ENCODE results near the gene ADAMTS2.

The ADAMTS2 gene

DNA sequence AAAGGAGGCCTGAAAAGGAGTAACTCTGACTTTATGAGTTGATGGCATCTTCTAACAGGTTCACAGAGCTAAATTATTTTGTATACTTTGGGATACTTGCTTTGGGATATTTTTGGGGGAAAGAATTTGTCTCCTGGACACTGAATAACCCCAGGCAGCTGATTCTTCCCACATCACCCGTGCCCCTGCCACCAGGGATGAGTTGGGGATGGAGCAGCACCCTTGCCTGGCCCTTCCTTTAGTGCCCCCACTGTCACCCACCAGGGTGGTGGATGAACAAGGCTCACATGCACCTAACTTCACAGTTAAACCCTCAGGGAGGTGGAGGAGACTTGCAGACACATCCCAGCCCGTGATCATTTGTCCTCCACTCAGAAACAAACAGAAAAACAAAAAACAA lies 2.3 kb upstream of the ADAMTS2 start:
- Histone ChIP-seq H3K36me3 (ENCODE audit: control insufficient read depth, low read depth, low read length) (no peaks in the 10 kb centered on the region), H3K27me3 (ENCODE audit: control insufficient read depth, insufficient read depth, low read length) (peaks cover 54% of the 10 kb centered on the region), H3K9ac (ENCODE audit: low read length) (no peak overlapping the region), H3K4me3 (ENCODE audit: low read length) (no peak overlapping the region), H3K4me1 (ENCODE audit: control insufficient read depth, low read depth, low read length) (peaks cover 5% of the 10 kb centered on the region), H3K9me3 (ENCODE audit: control insufficient read depth, low read depth, low read length) (no peaks in the 10 kb centered on the region), H3K27ac (ENCODE audit: low read length) (no peak overlapping the region)

DNA sequence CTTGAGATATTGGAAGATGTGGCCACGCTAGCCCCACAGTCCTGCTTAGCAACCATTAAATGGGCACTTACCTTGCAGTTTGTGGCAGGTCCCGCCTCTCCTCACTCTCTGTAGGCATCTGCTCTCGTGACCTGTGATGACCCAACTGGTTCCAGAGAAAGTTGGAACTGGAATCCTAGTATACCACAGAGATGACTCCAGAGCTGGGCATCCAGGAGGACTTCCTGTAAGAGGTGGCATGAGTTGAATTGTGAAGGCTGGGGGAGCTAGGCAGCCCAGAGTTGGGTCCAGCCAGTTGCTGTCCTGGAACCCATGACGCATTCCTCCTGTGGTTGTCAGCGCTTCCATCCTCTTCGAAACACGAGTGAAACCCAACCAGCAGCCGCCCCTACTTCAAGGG lies 1.6 kb upstream of the ADAMTS2 start:
- H3K27me3 ChIP-seq (ENCODE audit: control insufficient read depth, insufficient read depth, low read length) = peaks cover 61% of the 10 kb centered on the region
- no peak overlapping the region for H3K27ac ChIP-seq (ENCODE audit: low read length)
- peaks cover 5% of the 10 kb centered on the region for H3K4me1 ChIP-seq (ENCODE audit: control insufficient read depth, low read depth, low read length)
- no peak overlapping the region for H3K9ac ChIP-seq (ENCODE audit: low read length)
- no peaks in the 10 kb centered on the region for H3K36me3 ChIP-seq (ENCODE audit: control insufficient read depth, low read depth, low read length)
- no peak overlapping the region for H3K4me3 ChIP-seq (ENCODE audit: low read length)
- H3K9me3 ChIP-seq (ENCODE audit: control insufficient read depth, low read depth, low read length) = no peaks in the 10 kb centered on the region

DNA sequence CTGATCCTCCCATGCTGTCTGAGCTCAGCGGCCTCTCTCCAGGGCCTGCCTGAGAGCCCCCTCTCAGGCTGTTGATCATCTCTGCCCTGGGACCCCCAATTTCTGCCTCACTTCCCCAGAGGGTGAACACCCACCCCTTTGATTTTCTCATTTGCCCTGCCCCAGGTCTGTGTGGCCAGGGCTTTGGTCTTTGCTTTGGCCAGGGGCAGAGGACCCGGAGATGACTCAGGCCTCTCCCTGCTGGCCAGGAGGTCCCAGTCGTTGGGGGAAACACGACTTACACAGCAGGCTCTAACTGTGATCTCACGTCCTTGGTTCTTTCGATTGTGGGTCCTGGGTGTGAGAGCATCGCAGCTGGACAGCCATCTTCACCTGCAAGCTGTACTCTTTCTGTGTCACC lies 1.1 kb upstream of the ADAMTS2 start:
- H3K4me1 ChIP-seq (ENCODE audit: control insufficient read depth, low read depth, low read length) = peaks cover 5% of the 10 kb centered on the region
- H3K27ac ChIP-seq (ENCODE audit: low read length) = no peak overlapping the region
- no peaks in the 10 kb centered on the region for H3K36me3 ChIP-seq (ENCODE audit: control insufficient read depth, low read depth, low read length)
- H3K27me3 ChIP-seq (ENCODE audit: control insufficient read depth, insufficient read depth, low read length) = peaks cover 64% of the 10 kb centered on the region
- no peak overlapping the region for H3K9ac ChIP-seq (ENCODE audit: low read length)
- no peak overlapping the region for H3K4me3 ChIP-seq (ENCODE audit: low read length)
- H3K9me3 ChIP-seq (ENCODE audit: control insufficient read depth, low read depth, low read length) = no peaks in the 10 kb centered on the region

DNA sequence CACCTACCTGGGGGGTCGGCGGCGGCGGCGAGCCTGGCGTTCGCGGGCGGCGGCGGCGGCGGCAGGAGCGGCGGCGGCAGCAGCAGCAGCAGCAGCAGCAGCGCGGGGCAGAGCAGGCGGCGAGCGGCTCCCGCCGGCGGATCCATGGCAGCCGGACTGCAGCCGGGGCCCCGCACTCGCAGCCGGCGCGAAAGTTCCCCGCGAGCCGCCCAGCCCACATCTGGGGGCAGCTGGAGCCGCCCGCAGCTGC lies 153 bp downstream of the ADAMTS2 start:
- Histone ChIP-seq H3K4me3 (ENCODE audit: low read length) (peak overlapping the region; percentile 55), H3K9me3 (ENCODE audit: control insufficient read depth, low read depth, low read length) (no peaks in the 10 kb centered on the region), H3K27me3 (ENCODE audit: control insufficient read depth, insufficient read depth, low read length) (peaks cover 64% of the 10 kb centered on the region)

DNA sequence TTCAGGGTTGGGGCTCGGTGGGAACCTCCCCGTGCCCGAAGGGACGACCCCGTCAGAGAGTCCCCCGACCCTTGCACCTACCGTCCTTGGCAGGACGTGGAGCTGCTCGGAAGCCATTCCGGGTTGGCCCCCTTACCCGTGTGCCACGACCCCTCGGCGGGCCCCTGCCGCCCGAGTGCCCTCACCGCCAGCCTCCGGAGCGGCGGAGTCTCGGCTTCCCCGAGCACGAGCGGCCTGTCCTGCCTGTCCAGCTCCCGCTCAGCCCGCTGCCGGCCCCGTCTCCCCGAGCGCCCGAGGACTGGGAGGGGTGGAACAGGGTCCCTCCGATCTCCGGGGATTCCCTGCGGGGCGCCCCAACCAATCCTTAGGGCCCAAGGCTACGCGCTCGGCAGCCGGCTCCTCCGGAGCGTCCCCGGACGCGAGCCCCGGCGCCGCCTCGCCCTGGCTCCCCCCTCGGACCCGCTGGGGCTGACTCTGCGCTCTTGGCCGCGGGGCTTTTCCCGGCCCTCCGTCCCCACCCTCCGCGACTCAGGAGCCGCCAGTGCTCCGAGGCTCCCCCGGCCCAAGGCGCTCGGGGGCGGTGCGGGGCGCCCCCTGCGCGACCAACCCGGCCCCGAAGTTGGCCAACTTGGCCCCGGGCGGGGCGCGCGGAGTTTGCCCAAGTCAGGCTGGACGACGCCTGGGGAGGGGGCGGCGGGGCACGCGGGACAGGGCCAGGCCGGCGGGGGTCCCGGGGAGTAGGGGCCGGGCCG lies 654 bp downstream of the ADAMTS2 start:
- H3K4me1 ChIP-seq (ENCODE audit: control insufficient read depth, low read depth, low read length) = peaks cover 5% of the 10 kb centered on the region
- H3K4me3 ChIP-seq (ENCODE audit: low read length) = peak overlapping the region; percentile 76
- H3K27ac ChIP-seq (ENCODE audit: low read length) = no peak overlapping the region
- no peaks in the 10 kb centered on the region for H3K9me3 ChIP-seq (ENCODE audit: control insufficient read depth, low read depth, low read length)
- peaks cover 64% of the 10 kb centered on the region for H3K27me3 ChIP-seq (ENCODE audit: control insufficient read depth, insufficient read depth, low read length)
- H3K36me3 ChIP-seq (ENCODE audit: control insufficient read depth, low read depth, low read length) = no peaks in the 10 kb centered on the region
- no peak overlapping the region for H3K9ac ChIP-seq (ENCODE audit: low read length)

More for the DNA sequence above, 153 bp downstream of the ADAMTS2 start:
- Histone ChIP-seq H3K4me1 (ENCODE audit: control insufficient read depth, low read depth, low read length) (peaks cover 5% of the 10 kb centered on the region), H3K27ac (ENCODE audit: low read length) (no peak overlapping the region), H3K36me3 (ENCODE audit: control insufficient read depth, low read depth, low read length) (no peaks in the 10 kb centered on the region), H3K9ac (ENCODE audit: low read length) (no peak overlapping the region)

DNA sequence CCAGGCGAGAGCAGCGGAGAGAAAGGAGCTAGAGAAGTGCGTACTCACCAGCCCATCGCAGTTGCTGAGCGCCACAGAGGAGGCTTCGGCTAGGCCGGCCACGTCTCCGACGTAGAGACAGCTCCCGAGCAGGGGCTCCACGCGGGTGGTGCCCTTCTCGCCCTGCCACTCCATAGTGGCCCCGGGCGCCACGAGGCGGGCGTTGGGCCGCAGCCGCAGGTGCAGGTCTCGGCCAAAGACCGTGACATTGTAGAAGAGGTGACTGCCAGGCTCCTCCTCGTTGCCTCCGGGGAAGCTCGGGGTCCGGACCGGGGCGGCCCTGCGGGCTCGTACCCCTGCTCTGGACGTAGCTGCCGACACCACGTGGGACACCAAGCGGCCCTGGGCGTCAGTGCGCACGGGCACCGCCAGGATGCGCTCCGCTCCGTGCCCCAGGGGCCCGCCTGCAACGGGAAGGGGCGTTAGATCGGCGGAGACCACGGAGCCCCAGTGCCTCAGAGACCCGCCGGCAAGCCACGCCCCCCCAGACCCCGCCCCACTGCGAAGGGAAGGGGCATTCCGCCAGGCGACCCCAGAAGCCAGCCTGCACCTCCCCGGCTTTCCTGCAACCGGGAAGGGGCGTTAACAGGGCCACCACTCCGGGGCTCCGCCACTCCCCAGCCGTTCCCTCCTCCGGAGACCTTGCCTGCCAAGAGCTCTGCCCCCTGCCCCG lies 1.4 kb downstream of the ADAMTS2 start:
- peak overlapping the region; percentile 76 for H3K4me3 ChIP-seq (ENCODE audit: low read length)
- H3K27me3 ChIP-seq (ENCODE audit: control insufficient read depth, insufficient read depth, low read length) = peaks cover 64% of the 10 kb centered on the region
- H3K4me1 ChIP-seq (ENCODE audit: control insufficient read depth, low read depth, low read length) = peaks cover 5% of the 10 kb centered on the region
- H3K9ac ChIP-seq (ENCODE audit: low read length) = no peak overlapping the region
- H3K9me3 ChIP-seq (ENCODE audit: control insufficient read depth, low read depth, low read length) = no peaks in the 10 kb centered on the region
- H3K27ac ChIP-seq (ENCODE audit: low read length) = no peak overlapping the region
- no peaks in the 10 kb centered on the region for H3K36me3 ChIP-seq (ENCODE audit: control insufficient read depth, low read depth, low read length)

DNA sequence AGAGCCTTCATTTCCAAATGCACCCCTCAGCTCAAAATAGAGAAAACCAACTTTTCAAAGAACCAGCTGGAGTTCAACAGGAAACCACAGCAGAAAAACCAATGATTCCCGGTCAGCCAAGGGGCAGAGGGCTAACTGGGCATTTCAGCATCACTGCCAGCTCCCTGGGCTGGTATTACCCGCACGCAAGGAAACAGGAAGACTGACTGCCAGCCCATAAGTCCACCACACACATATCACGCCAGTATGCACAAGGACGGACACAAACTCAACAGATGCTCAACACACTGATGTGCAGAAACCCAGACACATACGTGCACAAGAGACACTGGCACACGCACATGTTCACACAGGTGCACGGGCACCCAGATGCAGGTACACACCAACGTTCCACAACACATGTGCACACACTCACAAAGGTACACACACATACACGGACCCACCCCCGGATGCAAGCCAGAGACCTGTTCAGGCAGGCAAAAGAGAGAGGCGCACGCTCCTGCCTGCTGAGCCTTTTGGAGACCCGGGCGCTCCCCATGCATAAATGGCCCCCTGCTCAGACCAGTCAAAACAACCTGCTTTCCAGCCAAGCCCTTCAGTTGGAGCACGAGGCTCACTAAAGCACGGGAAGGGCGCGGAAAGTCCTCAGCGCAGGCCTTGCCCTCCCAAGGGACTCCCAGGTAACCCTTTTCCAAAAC lies 2.1 kb downstream of the ADAMTS2 start:
- Histone ChIP-seq H3K27ac (ENCODE audit: low read length) (no peak overlapping the region), H3K9ac (ENCODE audit: low read length) (no peak overlapping the region), H3K27me3 (ENCODE audit: control insufficient read depth, insufficient read depth, low read length) (peaks cover 59% of the 10 kb centered on the region), H3K36me3 (ENCODE audit: control insufficient read depth, low read depth, low read length) (no peaks in the 10 kb centered on the region), H3K9me3 (ENCODE audit: control insufficient read depth, low read depth, low read length) (no peaks in the 10 kb centered on the region), H3K4me1 (ENCODE audit: control insufficient read depth, low read depth, low read length) (peaks cover 5% of the 10 kb centered on the region), H3K4me3 (ENCODE audit: low read length) (peak overlapping the region; percentile 76)

DNA sequence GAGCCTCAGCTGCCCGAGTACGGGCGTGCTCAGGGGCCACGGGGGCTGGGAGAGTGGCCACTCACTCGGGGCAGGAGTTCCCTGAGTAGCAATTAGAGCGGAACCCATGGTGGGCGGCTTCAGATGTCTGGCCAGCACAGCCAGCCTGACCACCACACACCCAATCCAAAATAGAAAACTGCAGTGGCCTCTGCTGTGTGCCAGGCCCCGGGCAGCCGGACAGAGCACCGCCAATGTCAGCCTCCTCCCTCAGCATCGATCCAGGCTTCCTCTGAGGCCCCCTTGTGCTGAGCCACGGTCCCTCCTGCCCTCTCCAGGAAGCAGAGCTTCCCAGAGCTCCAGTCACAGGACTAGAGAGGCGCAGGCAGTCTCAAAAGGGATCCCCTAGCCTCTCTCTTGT lies 2.7 kb downstream of the ADAMTS2 start:
- Histone ChIP-seq H3K27me3 (ENCODE audit: control insufficient read depth, insufficient read depth, low read length) (peaks cover 53% of the 10 kb centered on the region), H3K36me3 (ENCODE audit: control insufficient read depth, low read depth, low read length) (no peaks in the 10 kb centered on the region), H3K9me3 (ENCODE audit: control insufficient read depth, low read depth, low read length) (no peaks in the 10 kb centered on the region), H3K4me3 (ENCODE audit: low read length) (no peak overlapping the region), H3K4me1 (ENCODE audit: control insufficient read depth, low read depth, low read length) (peaks cover 5% of the 10 kb centered on the region), H3K27ac (ENCODE audit: low read length) (no peak overlapping the region), H3K9ac (ENCODE audit: low read length) (no peak overlapping the region)

DNA sequence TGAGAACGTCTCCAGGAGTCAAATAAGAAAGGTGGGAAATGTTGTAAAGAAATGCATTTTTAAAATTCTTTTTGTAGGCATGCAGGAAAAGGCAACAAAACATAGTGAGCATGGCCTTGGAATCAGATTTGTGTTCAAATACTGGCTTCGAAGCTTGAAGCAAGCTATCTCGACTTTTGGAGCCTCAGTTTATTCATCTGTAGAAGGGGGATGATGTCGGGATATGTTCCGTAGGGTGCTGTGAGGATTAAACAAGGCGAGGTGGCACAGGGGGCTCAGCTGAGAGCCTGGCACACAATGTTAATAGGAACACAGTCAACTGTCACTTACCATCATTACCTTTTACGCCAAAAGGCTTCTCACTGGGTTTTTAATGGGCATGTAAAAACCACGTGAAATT lies 4.8 kb downstream of the ADAMTS2 start:
- peaks cover 5% of the 10 kb centered on the region for H3K4me1 ChIP-seq (ENCODE audit: control insufficient read depth, low read depth, low read length)

DNA sequence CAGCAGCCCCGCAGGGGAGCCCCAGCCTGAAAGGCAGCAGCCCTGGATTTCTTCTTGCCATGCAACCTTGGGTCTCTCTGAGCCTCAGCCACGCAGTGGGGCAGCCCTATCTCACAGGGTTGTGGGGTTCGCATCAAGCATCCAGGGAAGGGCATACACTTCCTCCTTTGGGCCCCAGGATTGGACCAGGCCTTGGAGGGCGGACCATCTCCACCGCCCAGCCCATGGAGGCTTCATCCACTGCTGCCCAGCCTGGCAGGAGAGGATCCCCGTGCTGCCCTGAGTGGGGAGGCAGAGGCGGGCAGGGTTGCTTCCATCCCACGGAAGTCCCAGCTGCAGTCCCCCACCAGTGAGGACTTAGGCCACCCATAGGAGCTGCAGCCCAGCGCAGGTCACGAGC lies 5.3 kb downstream of the ADAMTS2 start:
- Histone ChIP-seq H3K36me3 (ENCODE audit: control insufficient read depth, low read depth, low read length) (no peaks in the 10 kb centered on the region), H3K9me3 (ENCODE audit: control insufficient read depth, low read depth, low read length) (no peaks in the 10 kb centered on the region), H3K4me3 (ENCODE audit: low read length) (no peak overlapping the region), H3K9ac (ENCODE audit: low read length) (no peak overlapping the region), H3K27me3 (ENCODE audit: control insufficient read depth, insufficient read depth, low read length) (peaks cover 32% of the 10 kb centered on the region), H3K27ac (ENCODE audit: low read length) (no peak overlapping the region), H3K4me1 (ENCODE audit: control insufficient read depth, low read depth, low read length) (peaks cover 5% of the 10 kb centered on the region)

More for the DNA sequence above, 4.8 kb downstream of the ADAMTS2 start:
- Histone ChIP-seq H3K9me3 (ENCODE audit: control insufficient read depth, low read depth, low read length) (no peaks in the 10 kb centered on the region), H3K4me3 (ENCODE audit: low read length) (no peak overlapping the region), H3K9ac (ENCODE audit: low read length) (no peak overlapping the region), H3K27me3 (ENCODE audit: control insufficient read depth, insufficient read depth, low read length) (peaks cover 32% of the 10 kb centered on the region), H3K36me3 (ENCODE audit: control insufficient read depth, low read depth, low read length) (no peaks in the 10 kb centered on the region), H3K27ac (ENCODE audit: low read length) (no peak overlapping the region)

DNA sequence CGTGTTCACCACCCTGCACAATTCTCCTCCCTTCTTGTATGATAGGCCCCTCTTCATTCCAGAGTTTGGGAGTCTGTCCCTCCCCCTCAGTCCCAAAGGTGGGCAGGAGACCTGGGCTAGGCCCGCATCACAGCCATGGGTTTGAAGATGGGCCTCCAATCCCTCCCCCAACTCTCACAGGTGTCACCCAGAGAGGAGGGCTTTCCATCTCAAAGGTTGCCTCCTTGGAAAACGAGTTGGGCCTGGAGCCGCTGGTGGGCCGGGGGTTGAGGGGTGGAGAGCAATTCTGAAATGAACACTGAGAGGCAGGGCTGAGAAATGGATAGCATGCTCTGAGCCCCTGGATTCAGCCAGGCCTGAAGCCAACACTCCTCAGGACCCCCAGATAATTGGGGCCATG lies 6.2 kb downstream of the ADAMTS2 start:
- H3K27me3 ChIP-seq (ENCODE audit: control insufficient read depth, insufficient read depth, low read length) = peaks cover 25% of the 10 kb centered on the region
- H3K9ac ChIP-seq (ENCODE audit: low read length) = no peak overlapping the region
- H3K4me3 ChIP-seq (ENCODE audit: low read length) = no peak overlapping the region
- H3K4me1 ChIP-seq (ENCODE audit: control insufficient read depth, low read depth, low read length) = peaks cover 7% of the 10 kb centered on the region
- no peaks in the 10 kb centered on the region for H3K36me3 ChIP-seq (ENCODE audit: control insufficient read depth, low read depth, low read length)
- no peaks in the 10 kb centered on the region for H3K9me3 ChIP-seq (ENCODE audit: control insufficient read depth, low read depth, low read length)
- H3K27ac ChIP-seq (ENCODE audit: low read length) = no peak overlapping the region

Measured in iPS-18a (cell line).